H1 (cell line): ENCODE results near the gene CDC7. TPM values are rescaled to one million over a fixed set of nuclear protein-coding genes. Genes with fewer than 3 reads are reported as not detected.

Experiments used
- CTCF ChIA-PET: fragments of 300-600 bp; sonication (Branson Sonifier 250); formaldehyde crosslinking; loops from one replicate; lab custom pipeline; 2021; ENCODE audit not compliant: partially characterized antibody; lab: Charles Lee
- POLR2A ChIA-PET: fragments of 300-600 bp; sonication (Branson Sonifier 250); formaldehyde crosslinking; loops from one replicate; lab custom pipeline; 2021; ENCODE audit warnings: inconsistent platforms; ENCODE audit not compliant: partially characterized antibody; lab: Charles Lee
- DNase-seq, 2 experiments: peaks; one replicate each; pipeline versions ENCODE4 v3.0.0 to v3.0.0-alpha.2; 2010 to 2022; ENCODE audit warnings: low spot score in 2 of 2, low read depth in 1 of 2, mixed read lengths in 1 of 2
- FAIRE-seq: peaks from 2 replicates; lab custom pipeline; 2011; peaks lifted over from hg19 to GRCh38; lab: Jason Lieb, UNC
- H2AFZ ChIP-seq: 2 replicates; pipeline ENCODE4 v1.8.1; 2012; ENCODE audit warnings: low read length, inconsistent platforms
- H2AK5ac ChIP-seq: 2 replicates; pipeline ENCODE4 v1.6.1; 2013; ENCODE audit warnings: low read depth, low read length
- H2BK120ac ChIP-seq: replicated peaks from 2 replicates; pipeline ENCODE3; 2013; ENCODE audit warnings: low read depth, low read length, inconsistent platforms
- H2BK12ac ChIP-seq: 2 replicates; pipeline ENCODE4 v1.6.1; 2013; ENCODE audit warnings: low read depth, low read length
- H2BK15ac ChIP-seq: 2 replicates; pipeline ENCODE4 v1.6.1; 2013; ENCODE audit warnings: low read length
- H2BK20ac ChIP-seq: 2 replicates; pipeline ENCODE4 v1.6.1; 2013; ENCODE audit warnings: low read length
- H2BK5ac ChIP-seq: 2 replicates; pipeline ENCODE4 v1.6.1; 2013; ENCODE audit warnings: low read depth, low read length
- H3K14ac ChIP-seq: 2 replicates; pipeline ENCODE4 v1.6.1; 2013; ENCODE audit warnings: inconsistent platforms; ENCODE audit not compliant: insufficient read length
- H3K18ac ChIP-seq: 2 replicates; pipeline ENCODE4 v1.6.1; 2013; ENCODE audit warnings: low read length; ENCODE audit errors: extremely low read depth
- H3K23ac ChIP-seq: 2 replicates; pipeline ENCODE4 v1.6.1; 2013; ENCODE audit warnings: inconsistent platforms; ENCODE audit not compliant: insufficient read length
- H3K23me2 ChIP-seq: 2 replicates; pipeline ENCODE4 v1.6.1; 2013; ENCODE audit warnings: low read depth, low read length
- H3K27ac ChIP-seq: 2 replicates; pipeline ENCODE4 v1.6.1; 2011; ENCODE audit warnings: low read depth, low read length, inconsistent platforms
- H3K27me3 ChIP-seq, 4 experiments: replicated peaks in 1 of 4; 1 replicate in 1 of 4; 2 replicates in 3 of 4; pipeline versions ENCODE4 v1.6.1 to v1.8.1; 2011 to 2013; ENCODE audit warnings: low read length in 3 of 4, mild to moderate bottlenecking in 3 of 4, inconsistent platforms in 2 of 4, mixed read lengths in 2 of 4, moderate library complexity in 1 of 4; ENCODE audit not compliant: control insufficient read depth in 3 of 4, insufficient read depth in 3 of 4; ENCODE audit errors: extremely low read depth in 1 of 4
- H3K36me3 ChIP-seq, 4 experiments: 2 replicates each; pipeline versions ENCODE4 v1.6.1 to v1.8.1; 2011 to 2013; ENCODE audit warnings: mild to moderate bottlenecking in 4 of 4, low read length in 3 of 4, moderate library complexity in 2 of 4, control low read depth in 1 of 4, inconsistent platforms in 1 of 4; ENCODE audit not compliant: insufficient read depth in 4 of 4, control insufficient read depth in 2 of 4
- H3K4ac ChIP-seq: replicated peaks from 2 replicates; pipeline ENCODE3; 2013; ENCODE audit warnings: low read length, low read depth, mixed read lengths, inconsistent platforms; ENCODE audit not compliant: insufficient read length
- H3K4me1 ChIP-seq, 4 experiments: replicated peaks in 1 of 4; 1 replicate in 1 of 4; 2 replicates in 3 of 4; pipeline versions ENCODE4 v1.6.1 to v1.8.1; 2011 to 2013; ENCODE audit warnings: low read length in 3 of 4, inconsistent platforms in 2 of 4, mixed read lengths in 1 of 4; ENCODE audit not compliant: insufficient read depth in 4 of 4, control insufficient read depth in 3 of 4
- H3K4me2 ChIP-seq, 2 experiments: 2 replicates each; pipeline versions ENCODE4 v1.6.1 to v1.8.1; 2011 to 2013; ENCODE audit warnings: low read depth in 2 of 2, low read length in 2 of 2, control low read depth in 1 of 2, inconsistent platforms in 1 of 2, mild to moderate bottlenecking in 1 of 2; ENCODE audit not compliant: insufficient read depth in 1 of 2
- H3K4me3 ChIP-seq, 4 experiments: fragments of 200-600, 300-600 bp in 1 of 4; sonication (generic), shearing (Covaris generic), sonication (Bioruptor Twin) in 1 of 4; 2 replicates each; pipeline versions ENCODE4 v1.5.1 to v1.8.1; 2011 to 2016; ENCODE audit warnings: low read length in 4 of 4, low read depth in 3 of 4, control low read depth in 2 of 4, inconsistent platforms in 2 of 4, mild to moderate bottlenecking in 2 of 4, mixed read lengths in 1 of 4, moderate library complexity in 1 of 4; ENCODE audit not compliant: insufficient read depth in 2 of 4; ENCODE audit errors: extremely low read depth in 1 of 4
- H3K56ac ChIP-seq: replicated peaks from 2 replicates; pipeline ENCODE3; 2013; ENCODE audit warnings: low read depth, mild to moderate bottlenecking, mixed read lengths, low read length, inconsistent platforms; ENCODE audit not compliant: insufficient read length
- H3K79me1 ChIP-seq: 2 replicates; pipeline ENCODE4 v1.6.1; 2013; ENCODE audit warnings: low read depth, low read length, control low read depth
- H3K79me2 ChIP-seq, 2 experiments: 2 replicates each; pipeline versions ENCODE4 v1.6.1 to v1.8.1; 2012 to 2013; ENCODE audit warnings: low read length in 2 of 2, mild to moderate bottlenecking in 2 of 2, inconsistent platforms in 1 of 2; ENCODE audit not compliant: insufficient read depth in 2 of 2, control insufficient read depth in 1 of 2
- H3K9ac ChIP-seq, 4 experiments: replicated peaks in 1 of 4; 1 replicate in 1 of 4; 2 replicates in 3 of 4; pipeline versions ENCODE4 v1.6.1 to v1.8.1; 2011 to 2013; ENCODE audit warnings: low read depth in 3 of 4, low read length in 3 of 4, control low read depth in 2 of 4, mild to moderate bottlenecking in 2 of 4, moderate library complexity in 2 of 4, inconsistent platforms in 1 of 4; ENCODE audit errors: extremely low read depth in 1 of 4
- H3K9me3 ChIP-seq, 2 experiments: 2 replicates each; pipeline versions ENCODE4 v1.6.1 to v1.8.1; 2012 to 2013; ENCODE audit warnings: mild to moderate bottlenecking in 2 of 2, moderate library complexity in 2 of 2, control low read depth in 1 of 2, inconsistent platforms in 1 of 2, low read depth in 1 of 2, low read length in 1 of 2, mixed read lengths in 1 of 2; ENCODE audit not compliant: insufficient read depth in 2 of 2
- H4K20me1 ChIP-seq, 2 experiments: replicated peaks in 1 of 2; 2 replicates each; pipeline versions ENCODE3 to v1.8.1; 2011 to 2013; ENCODE audit warnings: inconsistent platforms in 2 of 2, low read length in 2 of 2, mild to moderate bottlenecking in 1 of 2; ENCODE audit not compliant: insufficient read depth in 2 of 2, control insufficient read depth in 1 of 2
- H4K5ac ChIP-seq: 2 replicates; pipeline ENCODE4 v1.6.1; 2013; ENCODE audit warnings: low read length, low read depth, mixed read lengths, inconsistent platforms; ENCODE audit not compliant: insufficient read length
- H4K8ac ChIP-seq: 2 replicates; pipeline ENCODE4 v1.8.0; 2013; ENCODE audit warnings: mild to moderate bottlenecking, moderate library complexity, low read length, inconsistent platforms; ENCODE audit not compliant: insufficient read depth; ENCODE audit errors: extremely low read depth
- H4K91ac ChIP-seq: replicated peaks from 2 replicates; pipeline ENCODE3; 2013; ENCODE audit warnings: low read length, mixed read lengths, inconsistent platforms; ENCODE audit not compliant: insufficient read length
- HDAC6 ChIP-seq: IDR thresholded peaks from one replicate; pipeline ENCODE4 v1.7.1; 2012; ENCODE audit warnings: low read depth, mild to moderate bottlenecking, inconsistent platforms, low read length, moderate library complexity
- POLR2A ChIP-seq, 2 experiments: IDR thresholded peaks; 1 replicate in 1 of 2; 2 replicates in 1 of 2; pipeline ENCODE4 v1.6.1; 2011; ENCODE audit warnings: low read depth in 2 of 2, low read length in 2 of 2, mild to moderate bottlenecking in 2 of 2; ENCODE audit errors: control extremely low read depth in 1 of 2
- RAD21 ChIP-seq, 2 experiments: IDR thresholded peaks in 1 of 2; conservative IDR thresholded peaks in 1 of 2; 2 replicates each; pipeline ENCODE4 v1.6.1; 2011; ENCODE audit warnings: low read depth in 2 of 2, low read length in 2 of 2, improper control_type of control experiment in 1 of 2, inconsistent platforms in 1 of 2, mild to moderate bottlenecking in 1 of 2, moderate library complexity in 1 of 2
- TCF12 ChIP-seq: IDR thresholded peaks from 2 replicates; pipeline ENCODE4 v1.6.1; 2011; ENCODE audit warnings: low read depth, mild to moderate bottlenecking, low read length
- WGBS, 2 experiments: shearing (Covaris generic) in 1 of 2; methylation state at CpG; one replicate each; pipeline versions ENCODE4 v1.1.6 to v1.1.7; 2013 to 2015; ENCODE audit warnings: low lambda C conversion rate in 2 of 2, mixed read lengths in 2 of 2, inconsistent platforms in 1 of 2, low coverage in 1 of 2, missing lambda C conversion rate in 1 of 2; ENCODE audit not compliant: insufficient replicate concordance in 2 of 2, insufficient coverage in 1 of 2, insufficient read length in 1 of 2; ENCODE audit errors: extremely low coverage in 1 of 2, missing lambda C conversion rate in 1 of 2; 5-methylcytosine and 5-hydroxymethylcytosine counted together
- polyA plus RNA-seq, 7 experiments: library from polyadenylated mRNA; depleted of rRNA in 3 of 7; stranded (reverse) in 5 of 7; unstranded in 2 of 7; fragments of >200 nt in 5 of 7; fragments of 200-250 nt in 2 of 7; gene quantifications; 1 replicate in 5 of 7; 2 replicates in 1 of 7; 4 replicates in 1 of 7; pipeline versions ENCODE4 v1.2.1 to v1.2.3, GENCODE V29; 2011 to 2013; ENCODE audit warnings: missing spikeins in 2 of 7, mixed read lengths in 2 of 7
- total RNA-seq: library from RNA; stranded (reverse); fragmentation: NEBNext Ultra II Directional; extraction: Animal tissue kit (Norgen Biotek cat#: 25700); gene quantifications from 2 replicates; pipeline ENCODE4 v1.2.1, GENCODE V29; 2021
- TF ChIP-seq, protein P1 (sequence below), 3 experiments: IDR thresholded peaks; 1 replicate in 2 of 3; 2 replicates in 1 of 3; pipeline versions ENCODE4 v1.5.1 to v1.6.1; 2011; ENCODE audit warnings: low read length in 3 of 3, mild to moderate bottlenecking in 3 of 3, inconsistent platforms in 2 of 3, low read depth in 1 of 3, moderate library complexity in 1 of 3; ENCODE audit not compliant: insufficient read depth in 1 of 3; ENCODE audit errors: control extremely low read depth in 1 of 3
- TF ChIP-seq, protein P2 (sequence below): IDR thresholded peaks from 2 replicates; pipeline ENCODE4 v1.6.1; 2012; ENCODE audit warnings: inconsistent platforms

The CDC7 gene
- total and polyA plus RNA-seq, 2 of the 8 experiments (the other 6 are each of a cell fraction or from before 2014, with no cell fraction given) = 12.2 to 34.4 TPM

DNA sequence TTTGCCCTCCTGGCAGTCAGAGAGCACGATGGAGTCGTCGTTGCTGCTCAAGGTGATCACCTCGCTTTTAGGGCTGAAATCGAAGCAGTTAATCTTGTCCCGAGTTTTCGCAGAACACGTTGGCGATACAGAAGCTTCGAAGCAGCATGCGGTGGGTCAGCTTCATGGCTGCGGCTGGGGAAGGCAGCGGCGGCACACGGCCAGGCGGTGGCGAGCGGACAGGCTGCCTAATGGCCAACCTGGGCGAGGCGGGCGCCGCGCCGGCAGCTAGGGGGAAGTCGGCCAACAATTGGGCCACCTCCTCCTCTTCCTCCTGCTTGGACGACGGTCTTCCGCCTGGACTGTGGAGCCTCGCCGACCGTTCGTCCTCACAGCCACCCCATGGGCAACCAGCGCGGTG, 34.8 kb downstream of the CDC7 start:
- Histone ChIP-seq H4K20me1 (no peaks in the 10 kb centered on the region), H3K56ac (no peak overlapping the region), H3K36me3 (no peaks in the 10 kb centered on the region), H3K23me2 (no peaks in the 10 kb centered on the region), H4K91ac (no peak overlapping the region), H3K9me3 (no peaks in the 10 kb centered on the region), H3K4ac (no peak overlapping the region), H2BK12ac (no peak overlapping the region), H2BK120ac (no peak overlapping the region), H3K27ac (no peak overlapping the region), H3K27me3 (no peaks in the 10 kb centered on the region), H3K18ac (no peak overlapping the region), H2BK20ac (no peak overlapping the region), H3K79me1 (no peaks in the 10 kb centered on the region), H3K4me3 (no peak overlapping the region), H3K4me1 (no peaks in the 10 kb centered on the region), H3K4me2 (no peak overlapping the region), H2BK5ac (no peak overlapping the region), H2BK15ac (no peak overlapping the region), H2AFZ (no peak overlapping the region), H3K14ac (no peak overlapping the region), H3K9ac (no peak overlapping the region), H3K79me2 (no peaks in the 10 kb centered on the region), H3K23ac (no peak overlapping the region), H2AK5ac (no peak overlapping the region; the same call in 1 of the 2 replicates), H4K8ac (no peak overlapping the region), H4K5ac (no peak overlapping the region)
- ChIA-PET CTCF (interaction anchor here (0.6 to 1.7 kb wide), 5 partner anchors 230 to 639 kb away, joined by 3 to 7 read pairs (median 3); no protein-coding TSS in a partner anchor), POLR2A (interaction anchor here (1.6 to 2.5 kb wide), 2 partner anchors 11 to 18 kb away, joined by 3 to 5 read pairs; no protein-coding TSS in a partner anchor)
- 89% methylated on average over 28 of the region's 34 CpGs; no CpG with 5 or more reads in 1 of the 2 experiments for whole genome bisulfite sequencing, 2 experiments
- DNase-seq (no peak), FAIRE-seq (no peak)
- TF ChIP-seq POLR2A (IDR thresholded peaks at IDR 0.05; ENCODE audit: control extremely low read depth in 1 of 2, low read depth in 2 of 2, low read length in 2 of 2) (no peak), TCF12 (no peak), RAD21 (IDR thresholded peaks at IDR 0.05 in 1 of 2, conservative IDR thresholded peaks at IDR 0.05 in 1 of 2; ENCODE audit: low read depth in 2 of 2, low read length in 2 of 2) (0 out of 4 replicates have a peak, but pooled peaks of 1 of the 2 experiments have one; percentile 8), HDAC6 (no peak)
- TF ChIP-seq, protein P1, sequence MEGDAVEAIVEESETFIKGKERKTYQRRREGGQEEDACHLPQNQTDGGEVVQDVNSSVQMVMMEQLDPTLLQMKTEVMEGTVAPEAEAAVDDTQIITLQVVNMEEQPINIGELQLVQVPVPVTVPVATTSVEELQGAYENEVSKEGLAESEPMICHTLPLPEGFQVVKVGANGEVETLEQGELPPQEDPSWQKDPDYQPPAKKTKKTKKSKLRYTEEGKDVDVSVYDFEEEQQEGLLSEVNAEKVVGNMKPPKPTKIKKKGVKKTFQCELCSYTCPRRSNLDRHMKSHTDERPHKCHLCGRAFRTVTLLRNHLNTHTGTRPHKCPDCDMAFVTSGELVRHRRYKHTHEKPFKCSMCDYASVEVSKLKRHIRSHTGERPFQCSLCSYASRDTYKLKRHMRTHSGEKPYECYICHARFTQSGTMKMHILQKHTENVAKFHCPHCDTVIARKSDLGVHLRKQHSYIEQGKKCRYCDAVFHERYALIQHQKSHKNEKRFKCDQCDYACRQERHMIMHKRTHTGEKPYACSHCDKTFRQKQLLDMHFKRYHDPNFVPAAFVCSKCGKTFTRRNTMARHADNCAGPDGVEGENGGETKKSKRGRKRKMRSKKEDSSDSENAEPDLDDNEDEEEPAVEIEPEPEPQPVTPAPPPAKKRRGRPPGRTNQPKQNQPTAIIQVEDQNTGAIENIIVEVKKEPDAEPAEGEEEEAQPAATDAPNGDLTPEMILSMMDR (IDR thresholded peaks at IDR 0.05; ENCODE audit: control extremely low read depth in 1 of 3, insufficient read depth in 1 of 3, low read depth in 1 of 3, low read length in 3 of 3) = no peak
- TF ChIP-seq, protein P2, sequence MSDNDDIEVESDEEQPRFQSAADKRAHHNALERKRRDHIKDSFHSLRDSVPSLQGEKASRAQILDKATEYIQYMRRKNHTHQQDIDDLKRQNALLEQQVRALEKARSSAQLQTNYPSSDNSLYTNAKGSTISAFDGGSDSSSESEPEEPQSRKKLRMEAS = peak; percentile 72
